H1 (cell line): ENCODE results near the gene UBL4B. TPM values are rescaled to one million over a fixed set of nuclear protein-coding genes. Genes with fewer than 3 reads are reported as not detected.

Experiments used
- CTCF ChIA-PET: fragments of 300-600 bp; sonication (Branson Sonifier 250); formaldehyde crosslinking; loops from one replicate; lab custom pipeline; 2021; ENCODE audit not compliant: partially characterized antibody; lab: Charles Lee
- POLR2A ChIA-PET: fragments of 300-600 bp; sonication (Branson Sonifier 250); formaldehyde crosslinking; loops from one replicate; lab custom pipeline; 2021; ENCODE audit warnings: inconsistent platforms; ENCODE audit not compliant: partially characterized antibody; lab: Charles Lee
- DNase-seq, 2 experiments: peaks; one replicate each; pipeline versions ENCODE4 v3.0.0 to v3.0.0-alpha.2; 2010 to 2022; ENCODE audit warnings: low spot score in 2 of 2, low read depth in 1 of 2, mixed read lengths in 1 of 2
- FAIRE-seq: peaks from 2 replicates; lab custom pipeline; 2011; peaks lifted over from hg19 to GRCh38; lab: Jason Lieb, UNC
- H2AFZ ChIP-seq: 2 replicates; pipeline ENCODE4 v1.8.1; 2012; ENCODE audit warnings: low read length, inconsistent platforms
- H2AK5ac ChIP-seq: 2 replicates; pipeline ENCODE4 v1.6.1; 2013; ENCODE audit warnings: low read depth, low read length
- H2BK120ac ChIP-seq: replicated peaks from 2 replicates; pipeline ENCODE3; 2013; ENCODE audit warnings: low read depth, low read length, inconsistent platforms
- H2BK12ac ChIP-seq: 2 replicates; pipeline ENCODE4 v1.6.1; 2013; ENCODE audit warnings: low read depth, low read length
- H2BK15ac ChIP-seq: 2 replicates; pipeline ENCODE4 v1.6.1; 2013; ENCODE audit warnings: low read length
- H2BK20ac ChIP-seq: 2 replicates; pipeline ENCODE4 v1.6.1; 2013; ENCODE audit warnings: low read length
- H2BK5ac ChIP-seq: 2 replicates; pipeline ENCODE4 v1.6.1; 2013; ENCODE audit warnings: low read depth, low read length
- H3K14ac ChIP-seq: 2 replicates; pipeline ENCODE4 v1.6.1; 2013; ENCODE audit warnings: inconsistent platforms; ENCODE audit not compliant: insufficient read length
- H3K18ac ChIP-seq: 2 replicates; pipeline ENCODE4 v1.6.1; 2013; ENCODE audit warnings: low read length; ENCODE audit errors: extremely low read depth
- H3K23ac ChIP-seq: 2 replicates; pipeline ENCODE4 v1.6.1; 2013; ENCODE audit warnings: inconsistent platforms; ENCODE audit not compliant: insufficient read length
- H3K23me2 ChIP-seq: 2 replicates; pipeline ENCODE4 v1.6.1; 2013; ENCODE audit warnings: low read depth, low read length
- H3K27ac ChIP-seq: 2 replicates; pipeline ENCODE4 v1.6.1; 2011; ENCODE audit warnings: low read depth, low read length, inconsistent platforms
- H3K27me3 ChIP-seq, 4 experiments: replicated peaks in 1 of 4; 1 replicate in 1 of 4; 2 replicates in 3 of 4; pipeline versions ENCODE4 v1.6.1 to v1.8.1; 2011 to 2013; ENCODE audit warnings: low read length in 3 of 4, mild to moderate bottlenecking in 3 of 4, inconsistent platforms in 2 of 4, mixed read lengths in 2 of 4, moderate library complexity in 1 of 4; ENCODE audit not compliant: control insufficient read depth in 3 of 4, insufficient read depth in 3 of 4; ENCODE audit errors: extremely low read depth in 1 of 4
- H3K36me3 ChIP-seq, 4 experiments: 2 replicates each; pipeline versions ENCODE4 v1.6.1 to v1.8.1; 2011 to 2013; ENCODE audit warnings: mild to moderate bottlenecking in 4 of 4, low read length in 3 of 4, moderate library complexity in 2 of 4, control low read depth in 1 of 4, inconsistent platforms in 1 of 4; ENCODE audit not compliant: insufficient read depth in 4 of 4, control insufficient read depth in 2 of 4
- H3K4ac ChIP-seq: replicated peaks from 2 replicates; pipeline ENCODE3; 2013; ENCODE audit warnings: low read length, low read depth, mixed read lengths, inconsistent platforms; ENCODE audit not compliant: insufficient read length
- H3K4me1 ChIP-seq, 4 experiments: replicated peaks in 1 of 4; 1 replicate in 1 of 4; 2 replicates in 3 of 4; pipeline versions ENCODE4 v1.6.1 to v1.8.1; 2011 to 2013; ENCODE audit warnings: low read length in 3 of 4, inconsistent platforms in 2 of 4, mixed read lengths in 1 of 4; ENCODE audit not compliant: insufficient read depth in 4 of 4, control insufficient read depth in 3 of 4
- H3K4me2 ChIP-seq, 2 experiments: 2 replicates each; pipeline versions ENCODE4 v1.6.1 to v1.8.1; 2011 to 2013; ENCODE audit warnings: low read depth in 2 of 2, low read length in 2 of 2, control low read depth in 1 of 2, inconsistent platforms in 1 of 2, mild to moderate bottlenecking in 1 of 2; ENCODE audit not compliant: insufficient read depth in 1 of 2
- H3K4me3 ChIP-seq, 4 experiments: fragments of 200-600, 300-600 bp in 1 of 4; sonication (generic), shearing (Covaris generic), sonication (Bioruptor Twin) in 1 of 4; 2 replicates each; pipeline versions ENCODE4 v1.5.1 to v1.8.1; 2011 to 2016; ENCODE audit warnings: low read length in 4 of 4, low read depth in 3 of 4, control low read depth in 2 of 4, inconsistent platforms in 2 of 4, mild to moderate bottlenecking in 2 of 4, mixed read lengths in 1 of 4, moderate library complexity in 1 of 4; ENCODE audit not compliant: insufficient read depth in 2 of 4; ENCODE audit errors: extremely low read depth in 1 of 4
- H3K56ac ChIP-seq: replicated peaks from 2 replicates; pipeline ENCODE3; 2013; ENCODE audit warnings: low read depth, mild to moderate bottlenecking, mixed read lengths, low read length, inconsistent platforms; ENCODE audit not compliant: insufficient read length
- H3K79me1 ChIP-seq: 2 replicates; pipeline ENCODE4 v1.6.1; 2013; ENCODE audit warnings: low read depth, low read length, control low read depth
- H3K79me2 ChIP-seq, 2 experiments: 2 replicates each; pipeline versions ENCODE4 v1.6.1 to v1.8.1; 2012 to 2013; ENCODE audit warnings: low read length in 2 of 2, mild to moderate bottlenecking in 2 of 2, inconsistent platforms in 1 of 2; ENCODE audit not compliant: insufficient read depth in 2 of 2, control insufficient read depth in 1 of 2
- H3K9ac ChIP-seq, 4 experiments: replicated peaks in 1 of 4; 1 replicate in 1 of 4; 2 replicates in 3 of 4; pipeline versions ENCODE4 v1.6.1 to v1.8.1; 2011 to 2013; ENCODE audit warnings: low read depth in 3 of 4, low read length in 3 of 4, control low read depth in 2 of 4, mild to moderate bottlenecking in 2 of 4, moderate library complexity in 2 of 4, inconsistent platforms in 1 of 4; ENCODE audit errors: extremely low read depth in 1 of 4
- H3K9me3 ChIP-seq, 2 experiments: 2 replicates each; pipeline versions ENCODE4 v1.6.1 to v1.8.1; 2012 to 2013; ENCODE audit warnings: mild to moderate bottlenecking in 2 of 2, moderate library complexity in 2 of 2, control low read depth in 1 of 2, inconsistent platforms in 1 of 2, low read depth in 1 of 2, low read length in 1 of 2, mixed read lengths in 1 of 2; ENCODE audit not compliant: insufficient read depth in 2 of 2
- H4K20me1 ChIP-seq, 2 experiments: replicated peaks in 1 of 2; 2 replicates each; pipeline versions ENCODE3 to v1.8.1; 2011 to 2013; ENCODE audit warnings: inconsistent platforms in 2 of 2, low read length in 2 of 2, mild to moderate bottlenecking in 1 of 2; ENCODE audit not compliant: insufficient read depth in 2 of 2, control insufficient read depth in 1 of 2
- H4K5ac ChIP-seq: 2 replicates; pipeline ENCODE4 v1.6.1; 2013; ENCODE audit warnings: low read length, low read depth, mixed read lengths, inconsistent platforms; ENCODE audit not compliant: insufficient read length
- H4K8ac ChIP-seq: 2 replicates; pipeline ENCODE4 v1.8.0; 2013; ENCODE audit warnings: mild to moderate bottlenecking, moderate library complexity, low read length, inconsistent platforms; ENCODE audit not compliant: insufficient read depth; ENCODE audit errors: extremely low read depth
- H4K91ac ChIP-seq: replicated peaks from 2 replicates; pipeline ENCODE3; 2013; ENCODE audit warnings: low read length, mixed read lengths, inconsistent platforms; ENCODE audit not compliant: insufficient read length
- BACH1 ChIP-seq: IDR thresholded peaks from 2 replicates; pipeline ENCODE4 v1.6.1; 2012; ENCODE audit warnings: low read length, improper control_type of control experiment
- CREB1 ChIP-seq: IDR thresholded peaks from 2 replicates; pipeline ENCODE4 v1.6.1; 2012; ENCODE audit warnings: inconsistent platforms
- CTBP2 ChIP-seq: IDR thresholded peaks from 2 replicates; pipeline ENCODE4 v1.7.0; 2011; ENCODE audit warnings: borderline replicate concordance, mild to moderate bottlenecking, moderate library complexity, mixed read lengths, low read length; ENCODE audit not compliant: insufficient read depth, insufficient read length
- EGR1 ChIP-seq: IDR thresholded peaks from 2 replicates; pipeline ENCODE4 v1.6.1; 2011; ENCODE audit warnings: low read depth, low read length, borderline replicate concordance
- EP300 ChIP-seq, 2 experiments: IDR thresholded peaks; 1 replicate in 1 of 2; 2 replicates in 1 of 2; pipeline ENCODE4 v1.6.1; 2011 to 2012; ENCODE audit warnings: low read depth in 2 of 2, low read length in 2 of 2, mild to moderate bottlenecking in 2 of 2, borderline replicate concordance in 1 of 2, inconsistent platforms in 1 of 2, moderate library complexity in 1 of 2
- FOSL1 ChIP-seq: IDR thresholded peaks from 2 replicates; pipeline ENCODE4 v1.6.1; 2011; ENCODE audit warnings: mild to moderate bottlenecking, low read depth, low read length, moderate library complexity; ENCODE audit not compliant: insufficient read depth
- KDM4A ChIP-seq: IDR thresholded peaks from one replicate; pipeline ENCODE4 v1.7.1; 2012; ENCODE audit warnings: low read depth, mild to moderate bottlenecking, moderate library complexity, low read length, inconsistent platforms; ENCODE audit not compliant: severe bottlenecking
- KDM5A ChIP-seq: fragments of 200-600 bp; IDR thresholded peaks from 2 replicates; pipeline ENCODE4 v1.7.1; 2012; ENCODE audit warnings: mild to moderate bottlenecking, low read length, inconsistent platforms, mixed read lengths
- NANOG ChIP-seq: IDR thresholded peaks from 2 replicates; pipeline ENCODE4 v1.6.1; 2011; ENCODE audit warnings: low read length, low read depth, mild to moderate bottlenecking, inconsistent platforms; ENCODE audit not compliant: insufficient read depth, poor library complexity, severe bottlenecking
- PHF8 ChIP-seq: fragments of 200-600 bp; sonication (generic); conservative IDR thresholded peaks from 2 replicates; pipeline ENCODE4 v1.7.1; 2012; ENCODE audit warnings: low read depth, mild to moderate bottlenecking, inconsistent platforms, low read length, moderate library complexity
- POLR2AphosphoS5 ChIP-seq: IDR thresholded peaks from 2 replicates; pipeline ENCODE4 v1.6.1; 2011; ENCODE audit warnings: low read depth, low read length
- RFX5 ChIP-seq: IDR thresholded peaks from 2 replicates; pipeline ENCODE4 v1.6.1; 2011; ENCODE audit warnings: low read depth, low read length, improper control_type of control experiment, borderline replicate concordance
- SP2 ChIP-seq: IDR thresholded peaks from 2 replicates; pipeline ENCODE4 v1.6.1; 2012; ENCODE audit warnings: mild to moderate bottlenecking, low read length, inconsistent platforms
- TBP ChIP-seq: IDR thresholded peaks from 2 replicates; pipeline ENCODE4 v1.6.1; 2011; ENCODE audit warnings: low read depth, low read length, improper control_type of control experiment
- ZNF274 ChIP-seq: IDR thresholded peaks from 2 replicates; pipeline ENCODE4 v1.7.0; 2012; ENCODE audit warnings: low read length, borderline replicate concordance; ENCODE audit errors: extremely low read depth
- WGBS, 2 experiments: shearing (Covaris generic) in 1 of 2; methylation state at CpG; one replicate each; pipeline versions ENCODE4 v1.1.6 to v1.1.7; 2013 to 2015; ENCODE audit warnings: low lambda C conversion rate in 2 of 2, mixed read lengths in 2 of 2, inconsistent platforms in 1 of 2, low coverage in 1 of 2, missing lambda C conversion rate in 1 of 2; ENCODE audit not compliant: insufficient replicate concordance in 2 of 2, insufficient coverage in 1 of 2, insufficient read length in 1 of 2; ENCODE audit errors: extremely low coverage in 1 of 2, missing lambda C conversion rate in 1 of 2; 5-methylcytosine and 5-hydroxymethylcytosine counted together
- polyA plus RNA-seq, 7 experiments: library from polyadenylated mRNA; depleted of rRNA in 3 of 7; stranded (reverse) in 5 of 7; unstranded in 2 of 7; fragments of >200 nt in 5 of 7; fragments of 200-250 nt in 2 of 7; gene quantifications; 1 replicate in 5 of 7; 2 replicates in 1 of 7; 4 replicates in 1 of 7; pipeline versions ENCODE4 v1.2.1 to v1.2.3, GENCODE V29; 2011 to 2013; ENCODE audit warnings: missing spikeins in 2 of 7, mixed read lengths in 2 of 7
- total RNA-seq: library from RNA; stranded (reverse); fragmentation: NEBNext Ultra II Directional; extraction: Animal tissue kit (Norgen Biotek cat#: 25700); gene quantifications from 2 replicates; pipeline ENCODE4 v1.2.1, GENCODE V29; 2021

The UBL4B gene
- total and polyA plus RNA-seq, 2 of the 8 experiments (the other 6 are each of a cell fraction or from before 2014, with no cell fraction given) = 0.11 TPM; not detected in 1

GRCh38 chr1:110091791-110092190 lies 20.5 kb upstream of the UBL4B start:
- no peak overlapping the region for H3K9ac ChIP-seq
- no peak overlapping the region for H3K27ac ChIP-seq
- no peaks in the 10 kb centered on the region for H3K9me3 ChIP-seq
- H2BK5ac ChIP-seq = no peak overlapping the region
- H2BK15ac ChIP-seq = no peak overlapping the region
- H3K27me3 ChIP-seq = peaks cover 3 to 18% (median 10%) of the 10 kb centered on the region in 4 experiments
- no peak overlapping the region for H3K56ac ChIP-seq
- no peaks in the 10 kb centered on the region for H3K79me1 ChIP-seq
- H3K79me2 ChIP-seq = no peaks in the 10 kb centered on the region
- ChIA-PET CTCF (interaction anchor here (1.1 to 52.4 kb wide), 7 partner anchors 15 to 404 kb away, joined by 3 to 1450 read pairs (median 7); partner anchors contain the start of genes ALX3, STRIP1 and UBL4B), POLR2A (interaction anchor here (0.9 to 1.7 kb wide), 4 partner anchors 11 to 31 kb away, joined by 3 to 5 read pairs (median 3); partner anchors contain the start of gene UBL4B)
- H3K18ac ChIP-seq = no peak overlapping the region
- WGBS, 2 experiments = 87% methylated on average over 3 of the region's 3 CpGs; no CpG with 5 or more reads in 1 of the 2 experiments
- no peak overlapping the region for H2AFZ ChIP-seq
- H4K20me1 ChIP-seq = no peaks in the 10 kb centered on the region
- no peak overlapping the region for H2BK120ac ChIP-seq
- H3K23ac ChIP-seq = no peak overlapping the region
- H3K14ac ChIP-seq = no peak overlapping the region
- no peak overlapping the region for H4K8ac ChIP-seq
- no peak overlapping the region for H2BK12ac ChIP-seq
- H4K91ac ChIP-seq = no peak overlapping the region
- no peak overlapping the region for H2AK5ac ChIP-seq
- H3K23me2 ChIP-seq = no peaks in the 10 kb centered on the region
- H2BK20ac ChIP-seq = no peak overlapping the region
- no peak overlapping the region for H3K4me3 ChIP-seq
- H3K36me3 ChIP-seq = no peaks in the 10 kb centered on the region
- H3K4me1 ChIP-seq = peaks cover 0 to 9% (median 3%) of the 10 kb centered on the region in 4 experiments; a peak in 3 of 7 replicates
- FAIRE-seq (no peak), DNase-seq (no peak)
- no peak overlapping the region for H3K4ac ChIP-seq
- H4K5ac ChIP-seq = no peak overlapping the region
- H3K4me2 ChIP-seq = no peak overlapping the region
- TF ChIP-seq NANOG (no peak), RFX5 (no peak), KDM4A (no peak), EP300 (IDR thresholded peaks at IDR 0.05; ENCODE audit: borderline replicate concordance in 1 of 2, low read depth in 2 of 2, low read length in 2 of 2) (no peak), SP2 (no peak), KDM5A (no peak), PHF8 (no peak), ZNF274 (no peak), EGR1 (no peak), BACH1 (no peak), TBP (no peak), CREB1 (no peak), FOSL1 (no peak), POLR2AphosphoS5 (no peak), CTBP2 (no peak)
